Left ventricle myocardium inferior (tissue), 1 donor: ENCODE data around the gene ADPGK. TPM values are rescaled to one million over a fixed set of nuclear protein-coding genes. Genes with fewer than 3 reads are reported as not detected.

Experiments
- DNase-seq: peaks from one replicate; pipeline ENCODE4 v3.0.0-alpha.2; 2020
- H3K27ac ChIP-seq: fragments of 200-600 bp; replicated peaks from 2 replicates; pipeline ENCODE4 v1.8.0; 2021
- H3K27me3 ChIP-seq: fragments of 200-600 bp; 2 replicates; pipeline ENCODE4 v1.8.0; 2021; ENCODE audit warnings: low read depth
- H3K36me3 ChIP-seq: fragments of 200-600 bp; 2 replicates; pipeline ENCODE4 v1.8.0; 2021
- H3K4me1 ChIP-seq: fragments of 200-600 bp; 2 replicates; pipeline ENCODE4 v1.8.0; 2021
- H3K4me3 ChIP-seq: fragments of 200-600 bp; 2 replicates; pipeline ENCODE4 v1.8.0; 2021; ENCODE audit warnings: mild to moderate bottlenecking, moderate library complexity
- H3K9me3 ChIP-seq: fragments of 200-600 bp; replicated peaks from 2 replicates; pipeline ENCODE4 v1.8.0; 2021
- CTCF ChIP-seq: fragments of 200-600 bp; IDR thresholded peaks from 2 replicates; pipeline ENCODE4 v1.8.0; 2021; ENCODE audit warnings: antibody characterized with exemption, mild to moderate bottlenecking, borderline replicate concordance
- intact Hi-C: fragments of 100-400 bp; cut with micrococcal nuclease; formaldehyde crosslinking; loops from one replicate; pipeline ENCODE4 v1.11.0; 2022
- total RNA-seq: library from RNA; stranded (reverse); fragmentation: NEBNext Ultra II Directional; extraction: Animal tissue kit (Norgen Biotek cat#: 25700); gene quantifications from one replicate; pipeline ENCODE4 v1.2.1, GENCODE V29; 2021
- donor health status: DM: no; HTN: yes; CAD: no; lungs with severe emphysema.

ADPGK gene
- total RNA-seq, 1 donor from 2014 or later, result 9.1 TPM

GRCh38 chr15:72787526-72787925, 4.0 kb upstream of the ADPGK start:
- Histone ChIP-seq H3K4me3 (no peak overlapping the region), H3K27me3 (peaks cover 18% of the 10 kb centered on the region), H3K4me1 (peaks cover 22% of the 10 kb centered on the region), H3K27ac (no peak overlapping the region), H3K36me3 (no peaks in the 10 kb centered on the region), H3K9me3 (no peaks in the 10 kb centered on the region)
- no peak for TF ChIP-seq CTCF
- intact Hi-C loops, result no loop called here
- no peak for DNase-seq

- H3K4me1 ChIP-seq, result peaks cover 29% of the 10 kb centered on the region
- H3K9me3 ChIP-seq, result no peaks in the 10 kb centered on the region
- intact Hi-C loops, result no loop called here
- no peaks in the 10 kb centered on the region for H3K36me3 ChIP-seq
- DNase-seq, result no peak
- no peak for TF ChIP-seq CTCF
- H3K27ac ChIP-seq, result no peak overlapping the region
- H3K27me3 ChIP-seq, result peaks cover 11% of the 10 kb centered on the region
- no peak overlapping the region for H3K4me3 ChIP-seq
Measured at GRCh38 chr15:72786676-72787345, 3.3 kb upstream of the ADPGK start.

- Histone ChIP-seq H3K9me3 (no peaks in the 10 kb centered on the region), H3K27me3 (peaks cover 9% of the 10 kb centered on the region), H3K4me3 (no peak overlapping the region), H3K27ac (no peak overlapping the region), H3K36me3 (no peaks in the 10 kb centered on the region), H3K4me1 (peaks cover 35% of the 10 kb centered on the region)
- TF ChIP-seq CTCF, result no peak
- no peak for DNase-seq
- intact Hi-C loops, result no loop called here
Measured at GRCh38 chr15:72786242-72786641, 2.7 kb upstream of the ADPGK start.

- DNase-seq, result no peak
- intact Hi-C loops, result no loop called here
Measured at GRCh38 chr15:72785841-72786240, 2.3 kb upstream of the ADPGK start.

GRCh38 chr15:72785432-72785831, 1.9 kb upstream of the ADPGK start:
- H3K36me3 ChIP-seq, result no peaks in the 10 kb centered on the region
- no peak overlapping the region for H3K4me3 ChIP-seq
- DNase-seq, result no peak
- peaks cover 8% of the 10 kb centered on the region for H3K27me3 ChIP-seq
- no peak for TF ChIP-seq CTCF
- no peaks in the 10 kb centered on the region for H3K9me3 ChIP-seq
- no peak overlapping the region for H3K27ac ChIP-seq
- H3K4me1 ChIP-seq, result peaks cover 38% of the 10 kb centered on the region
- intact Hi-C loops, result no loop called here

More at GRCh38 chr15:72785841-72786240, 2.3 kb upstream of the ADPGK start:
- H3K4me1 ChIP-seq, result peaks cover 38% of the 10 kb centered on the region
- H3K9me3 ChIP-seq, result no peaks in the 10 kb centered on the region
- H3K4me3 ChIP-seq, result no peak overlapping the region
- H3K27ac ChIP-seq, result no peak overlapping the region
- no peak for TF ChIP-seq CTCF
- H3K36me3 ChIP-seq, result no peaks in the 10 kb centered on the region
- H3K27me3 ChIP-seq, result peaks cover 9% of the 10 kb centered on the region
